Ascending aorta (tissue), 2 donors: Measurements from ENCODE around the gene JHY. TPM values are rescaled to one million over a fixed set of nuclear protein-coding genes. Genes with fewer than 3 reads are reported as not detected.

Source experiments
- DNase-seq, 2 donors: peaks; one replicate each; pipeline ENCODE4 v3.0.0-alpha.2; 2019; ENCODE audit warnings: low spot score in 2 of 2
- H3K27ac ChIP-seq, 2 donors: fragments of 200-600 bp; sonication (generic); one replicate each; pipeline ENCODE4 v1.5.1; 2016 to 2017; ENCODE audit warnings: mild to moderate bottlenecking in 1 of 2
- H3K27me3 ChIP-seq: fragments of 200-600 bp; sonication (generic); one replicate; pipeline ENCODE4 v1.5.1; 2017
- H3K36me3 ChIP-seq, 2 donors: fragments of 200-600 bp; sonication (generic); one replicate each; pipeline ENCODE4 v1.5.1; 2016
- H3K4me1 ChIP-seq, 2 donors: fragments of 200-600 bp; sonication (generic); one replicate each; pipeline ENCODE4 v1.5.1; 2016 to 2017; ENCODE audit warnings: mild to moderate bottlenecking in 1 of 2
- H3K4me3 ChIP-seq, 2 donors: fragments of 200-600 bp; sonication (generic); one replicate each; pipeline ENCODE4 v1.5.1; 2016 to 2017; ENCODE audit warnings: mild to moderate bottlenecking in 1 of 2
- H3K9me3 ChIP-seq, 2 donors: fragments of 200-600 bp; sonication (generic); one replicate each; pipeline ENCODE4 v1.5.1; 2016
- CTCF ChIP-seq, 3 experiments: fragments of 200-600 bp in 2 of 3; fragments of 450-650 bp in 1 of 3; sonication (generic) in 2 of 3; IDR thresholded peaks; one replicate each; pipeline ENCODE4 v1.5.1; 2016 to 2019; ENCODE audit warnings: antibody characterized with exemption in 3 of 3, mild to moderate bottlenecking in 1 of 3, moderate library complexity in 1 of 3
- intact Hi-C: fragments of 100-400 bp; cut with DNase I; formaldehyde crosslinking; loops from one replicate; pipeline ENCODE4 v1.15.1; 2023
- total RNA-seq: library from RNA; depleted of rRNA; stranded (reverse); fragments of >200 nt; gene quantifications from one replicate; pipeline ENCODE4 v1.1.0, GENCODE V29; 2016

Gene JHY
- total RNA-seq, 1 donor from 2014 or later = 1.3 TPM

- DNase-seq = no peak
- H3K36me3 ChIP-seq = peaks cover 4 to 11% of the 10 kb centered on the region in 2 donors
- H3K4me1 ChIP-seq = no peaks in the 10 kb centered on the region
- H3K27me3 ChIP-seq = no peaks in the 10 kb centered on the region
- no peaks in the 10 kb centered on the region for H3K9me3 ChIP-seq
- no peak for TF ChIP-seq CTCF (IDR thresholded peaks at IDR 0.05)
- H3K27ac ChIP-seq = no peak overlapping the region
- no peak overlapping the region for H3K4me3 ChIP-seq
- intact Hi-C loops = no loop called here
These were observed 68.7 kb downstream of the JHY start for GRCh38 chr11:122951211-122951610.

GRCh38 chr11:122954455-122954854 is 71.9 kb downstream of the JHY start:
- no peak overlapping the region for H3K4me3 ChIP-seq
- H3K27me3 ChIP-seq = no peaks in the 10 kb centered on the region
- H3K36me3 ChIP-seq = no peaks in the 10 kb centered on the region
- H3K27ac ChIP-seq = no peak overlapping the region
- H3K9me3 ChIP-seq = no peaks in the 10 kb centered on the region
- intact Hi-C loops = no loop called here
- TF ChIP-seq CTCF (IDR thresholded peaks at IDR 0.05) = no peak
- DNase-seq = no peak
- H3K4me1 ChIP-seq = no peaks in the 10 kb centered on the region

- TF ChIP-seq CTCF (IDR thresholded peaks at IDR 0.05) = no peak
- H3K27ac ChIP-seq = no peak overlapping the region
- H3K27me3 ChIP-seq = no peaks in the 10 kb centered on the region
- no peak overlapping the region for H3K4me3 ChIP-seq
- H3K9me3 ChIP-seq = no peaks in the 10 kb centered on the region
- intact Hi-C loops = no loop called here
- H3K36me3 ChIP-seq = no peaks in the 10 kb centered on the region
- H3K4me1 ChIP-seq = no peaks in the 10 kb centered on the region
- no peak for DNase-seq
These were observed 81.4 kb downstream of the JHY start for GRCh38 chr11:122963961-122964360.

- no peak for DNase-seq
- no peaks in the 10 kb centered on the region for H3K36me3 ChIP-seq
- no peaks in the 10 kb centered on the region for H3K9me3 ChIP-seq
- no peak overlapping the region for H3K4me3 ChIP-seq
- H3K27ac ChIP-seq = no peak overlapping the region
- intact Hi-C loops = no loop called here
- no peak for TF ChIP-seq CTCF (IDR thresholded peaks at IDR 0.05)
- peaks cover 33% of the 10 kb centered on the region for H3K27me3 ChIP-seq
- peaks cover 0 to 2% of the 10 kb centered on the region in 2 donors for H3K4me1 ChIP-seq
These were observed 93.6 kb downstream of the JHY start for GRCh38 chr11:122976061-122976733.

- H3K27me3 ChIP-seq = peaks cover 38% of the 10 kb centered on the region
- peak overlapping the region; percentile 26 to 30 for H3K4me3 ChIP-seq
- TF ChIP-seq CTCF (IDR thresholded peaks at IDR 0.05) = no peak
These were observed 94.3 kb downstream of the JHY start for GRCh38 chr11:122976734-122977469.

More at GRCh38 chr11:122976734-122977469, 94.3 kb downstream of the JHY start:
- Histone ChIP-seq H3K36me3 (no peaks in the 10 kb centered on the region), H3K4me1 (peaks cover 0 to 2% of the 10 kb centered on the region in 2 donors), H3K27ac (no peak overlapping the region), H3K9me3 (no peaks in the 10 kb centered on the region)
- intact Hi-C loops = no loop called here
- DNase-seq = no peak
